Stimulated activated CD4-positive, alpha-beta T cell treated with anti-CD3 and anti-CD28 coated beads, Interleukin-12 subunit alpha, Interleukin-12 subunit beta, amount 100 ng/mL, for 48 hours (primary cell): Measurements from ENCODE around the gene SLC35F4.
A peak's percentile ranks its signal among the peaks of the same experiment; 100 is the strongest.
"Not testable (repeated sequence)": the region's sequence is repeated elsewhere in the genome, so short reads cannot be mapped to it uniquely, and the experiment has no call there.

ENCODE experiments used
- DNase-seq, 3 donors: peaks; one replicate each; pipeline ENCODE4 v3.0.0-alpha.2; 2020; ENCODE audit warnings: low read depth in 2 of 3, low spot score in 1 of 3

SLC35F4 gene

DNA sequence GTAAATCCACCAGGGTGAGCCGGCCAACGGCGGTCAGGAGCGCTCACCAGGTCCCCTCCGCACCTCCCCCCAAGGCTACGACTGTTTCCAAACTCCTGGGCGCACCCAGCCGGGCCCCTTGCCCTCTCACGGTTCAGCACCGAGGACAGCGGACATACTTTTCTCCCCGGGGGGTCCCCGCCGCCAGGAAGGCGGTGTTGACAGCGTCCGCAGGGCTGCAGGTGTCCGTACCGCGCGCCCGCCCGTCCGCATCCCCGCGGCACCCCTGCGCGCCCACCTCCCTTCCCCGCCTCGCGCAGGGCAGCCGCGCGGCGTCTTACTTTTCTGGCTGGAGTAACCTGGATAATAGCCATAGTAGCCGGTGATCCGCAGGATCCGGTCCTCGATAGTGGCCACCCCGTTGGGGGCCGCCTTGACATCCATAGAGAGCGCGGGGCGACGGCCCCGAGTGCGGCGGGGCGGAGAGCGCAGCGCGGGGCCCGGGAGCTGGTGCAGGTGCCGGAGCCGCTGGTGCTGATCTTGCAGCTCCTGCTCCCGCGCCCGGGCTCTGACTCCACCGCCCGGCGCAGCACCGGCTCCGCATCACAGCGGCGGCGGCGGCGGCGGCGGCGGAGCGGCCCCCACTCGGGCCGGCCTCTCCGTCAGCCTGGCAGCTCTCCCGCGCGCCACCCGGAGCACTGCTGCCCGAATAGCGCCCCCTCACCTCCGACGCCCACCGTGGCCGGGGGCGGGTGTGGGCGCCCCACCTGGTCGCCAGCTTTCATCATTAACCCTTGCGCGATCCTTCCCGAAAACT, at the start of gene SLC35F4:
TSS of gene SLC35F4 (minus strand) at position 690 of the 796 bp plus-strand sequence.
- no peak for DNase-seq

GRCh38 chr14:57909626-57910025, 43.7 kb upstream of the SLC35F4 start:
- DNase-seq = no peak

GRCh38 chr14:57903954-57904353, 38.1 kb upstream of the SLC35F4 start:
- DNase-seq = no peak

GRCh38 chr14:57898837-57899572, 33.1 kb upstream of the SLC35F4 start:
- DNase-seq = no peak

DNA sequence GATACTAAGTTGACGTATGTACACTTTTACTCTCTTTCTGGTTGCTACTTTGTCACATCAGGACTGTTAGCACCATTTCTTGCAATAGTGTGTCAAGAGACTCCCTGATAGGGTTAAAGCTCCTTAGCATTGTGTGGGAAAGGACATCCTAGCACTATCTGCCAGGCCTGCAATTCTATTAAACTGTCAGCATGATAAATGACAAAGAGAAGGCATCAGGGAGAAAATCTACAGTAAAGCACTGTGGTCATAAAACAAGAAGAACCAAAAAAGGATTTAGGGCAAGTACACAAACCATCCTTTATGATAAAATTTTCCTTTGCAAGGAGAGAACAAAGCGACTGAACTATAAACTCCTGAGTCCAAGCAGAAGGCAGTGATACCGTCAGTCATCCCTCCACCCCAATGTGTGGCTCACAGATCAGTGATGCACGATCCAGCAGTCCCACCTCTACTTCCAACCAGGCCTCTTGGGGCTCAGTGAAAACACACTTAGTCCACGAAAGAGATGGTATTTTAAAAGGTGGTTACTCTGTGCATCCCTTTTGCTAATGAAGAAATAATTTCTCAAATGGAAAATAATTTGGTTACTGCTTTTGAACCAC, 31.4 kb upstream of the SLC35F4 start:
- no peak for DNase-seq

- DNase-seq = no peak
Observed at GRCh38 chr14:57889245-57889644, 23.4 kb upstream of the SLC35F4 start.

DNA sequence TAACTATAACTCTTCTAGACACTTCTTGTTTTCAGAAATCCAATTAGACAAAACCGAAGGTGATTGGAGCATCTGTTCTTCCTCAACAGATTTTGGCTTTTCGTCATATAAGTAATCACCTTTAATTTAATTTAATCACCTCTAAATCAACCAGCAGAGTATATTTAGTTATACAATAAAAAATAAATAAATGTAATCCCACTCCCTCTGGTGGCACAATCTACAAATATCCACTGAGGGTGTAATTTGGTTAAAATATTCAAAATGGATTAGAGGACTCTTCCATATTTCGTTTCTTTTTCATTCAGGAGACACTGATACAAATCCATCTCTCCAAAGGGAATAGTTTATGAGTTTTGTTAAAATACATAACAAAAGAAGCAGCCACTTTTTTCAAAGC, 18.3 kb upstream of the SLC35F4 start:
- no peak for DNase-seq

GRCh38 chr14:57883061-57883460, 17.2 kb upstream of the SLC35F4 start:
- DNase-seq = no peak

DNA sequence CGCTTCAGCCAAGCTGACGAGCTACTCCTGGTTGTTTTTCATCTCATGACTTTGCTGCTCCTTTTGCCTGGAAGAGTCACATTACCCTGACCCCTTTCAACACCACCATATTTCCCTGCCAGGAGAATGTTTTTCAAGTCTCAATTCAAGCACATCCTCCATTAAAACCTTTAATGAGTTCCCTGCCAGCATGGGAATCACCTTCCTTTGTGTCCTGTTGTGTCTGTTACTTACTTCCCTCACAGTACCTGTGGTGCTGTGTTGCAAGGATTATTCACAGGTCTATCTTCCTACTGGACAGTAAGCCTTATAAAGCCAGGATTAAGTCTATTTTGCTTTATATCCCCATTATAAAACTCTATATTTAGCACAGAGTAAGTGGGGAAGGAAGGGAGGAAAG, 13.6 kb upstream of the SLC35F4 start:
- no peak for DNase-seq

- DNase-seq = no peak
Observed at GRCh38 chr14:57875985-57876384, 10.1 kb upstream of the SLC35F4 start.

DNA sequence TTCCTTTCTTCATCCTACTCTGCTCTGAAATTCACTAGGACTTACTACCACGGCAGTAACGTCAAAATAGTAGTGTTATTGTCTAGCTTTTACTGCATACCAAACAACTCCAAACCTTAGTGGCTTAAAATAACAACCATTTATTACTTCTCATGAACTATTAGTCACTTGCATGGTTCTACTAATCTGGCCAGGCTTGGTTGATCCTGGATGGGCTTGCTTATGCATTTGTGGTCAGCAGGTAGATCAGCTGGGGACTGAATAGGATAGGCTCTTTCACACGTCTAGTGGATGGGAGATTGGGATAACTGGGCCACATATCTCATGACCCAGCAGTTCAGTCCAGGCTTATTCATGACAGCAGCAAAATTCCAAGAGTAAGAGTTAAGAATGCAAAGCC, 9.4 kb upstream of the SLC35F4 start:
- DNase-seq = no peak

- peak in 1 of 3 donors; percentile 3 for DNase-seq
Observed at GRCh38 chr14:57871459-57872080, 5.7 kb upstream of the SLC35F4 start.

- DNase-seq = no peak
Observed at GRCh38 chr14:57870686-57871457, 5.0 kb upstream of the SLC35F4 start.

DNA sequence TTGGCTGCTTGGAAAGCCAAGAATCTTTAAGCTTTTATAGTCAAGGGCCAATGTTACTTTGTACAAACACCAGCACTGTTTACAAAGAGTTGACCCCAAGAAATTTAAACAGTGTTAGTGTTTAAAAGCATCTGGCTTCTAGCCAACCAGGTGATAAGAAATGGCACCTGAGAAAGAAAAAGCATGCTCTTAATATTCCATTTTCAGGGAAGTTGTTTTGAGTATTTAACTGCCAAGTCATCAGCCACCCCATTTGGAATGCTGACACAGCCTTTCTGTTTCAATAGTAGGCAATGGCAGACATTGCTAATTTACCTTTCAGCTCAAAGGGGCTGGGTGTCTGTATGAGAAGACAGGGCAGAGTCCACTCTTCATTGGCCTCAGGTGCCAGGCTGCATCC, 3.7 kb upstream of the SLC35F4 start:
- no peak for DNase-seq

- no peak for DNase-seq
Observed at GRCh38 chr14:57866199-57866705, 360 bp upstream of the SLC35F4 start.

GRCh38 chr14:57865066-57865402, 858 bp downstream of the SLC35F4 start:
- DNase-seq = no peak

DNA sequence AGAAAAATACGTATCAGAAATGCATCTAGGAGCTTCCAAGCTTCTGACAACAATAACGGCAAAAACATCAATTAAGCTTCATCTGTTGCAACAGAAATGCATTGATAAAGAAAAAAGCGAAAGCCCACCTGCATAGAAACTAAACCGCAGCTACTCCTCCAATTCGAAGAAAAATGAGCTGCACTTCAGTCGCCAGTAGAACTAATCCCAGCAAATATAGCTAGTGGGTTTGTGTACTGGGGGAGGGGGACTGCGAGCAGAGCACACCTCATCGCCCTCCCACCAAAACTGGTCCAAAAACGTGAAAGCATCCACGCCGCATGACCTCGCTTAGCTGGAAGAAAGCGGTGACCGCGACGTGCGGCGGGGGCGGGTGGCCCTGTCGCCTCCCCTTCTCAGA, 1.2 kb downstream of the SLC35F4 start:
- DNase-seq = no peak

- no peak for DNase-seq
Observed at GRCh38 chr14:57863471-57863870, 2.4 kb downstream of the SLC35F4 start.

DNA sequence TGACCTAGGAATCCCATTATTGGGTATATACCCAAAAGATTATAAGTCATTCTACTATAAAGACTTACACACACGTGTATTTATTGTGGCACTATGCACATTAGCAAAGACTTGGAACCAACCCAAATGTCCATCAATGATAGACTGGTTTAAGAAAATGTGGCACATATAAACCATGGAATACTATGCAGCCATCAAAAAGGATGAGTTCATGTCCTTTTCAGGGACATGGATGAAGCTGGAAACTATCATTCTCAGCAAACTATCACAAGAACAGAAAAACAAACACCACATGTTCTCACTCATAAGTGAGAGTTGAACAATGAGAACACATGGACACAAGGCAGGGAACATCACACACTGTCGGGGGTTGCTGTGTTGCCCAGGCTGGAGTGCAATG, 10.2 kb downstream of the SLC35F4 start:
- DNase-seq = not testable (repeated sequence)

DNA sequence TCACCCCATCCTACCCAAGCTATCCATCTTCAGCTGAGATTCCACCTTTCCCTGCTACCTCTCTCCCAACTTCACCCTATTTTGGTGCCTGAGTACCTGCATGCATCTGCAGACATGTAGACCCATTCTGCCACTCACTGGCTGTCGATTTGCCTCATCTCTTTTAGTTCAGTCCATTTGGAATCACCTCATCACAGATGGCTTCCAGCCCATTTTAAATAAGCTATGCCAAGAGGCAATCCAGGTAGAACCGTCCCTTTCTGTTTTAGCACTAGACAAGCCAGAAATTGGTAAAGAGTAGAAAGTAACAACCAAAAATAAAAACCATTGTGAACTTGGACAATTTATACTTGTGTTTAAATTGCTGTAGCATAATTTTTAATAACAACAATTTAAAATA, 11.3 kb downstream of the SLC35F4 start:
- no peak for DNase-seq

- no peak for DNase-seq
Observed at GRCh38 chr14:57851354-57851753, 14.5 kb downstream of the SLC35F4 start.
